Medulla oblongata (tissue), 1 donor: ENCODE results near the gene SLC8B1.
A peak's percentile ranks its signal among the peaks of the same experiment; 100 is the strongest.

ENCODE experiments used
- DNase-seq: peaks from one replicate; pipeline ENCODE4 v3.0.0-alpha.2; 2015; ENCODE audit errors: extremely low spot score

The SLC8B1 gene

GRCh38 chr12:113334786-113335539 is at the start of gene SLC8B1:
Gene SLC8B1 (minus strand): TSS chr12:113335109. CDS start chr12:113332878, 2,231 bp downstream.
- peak; percentile 90 for DNase-seq

DNA sequence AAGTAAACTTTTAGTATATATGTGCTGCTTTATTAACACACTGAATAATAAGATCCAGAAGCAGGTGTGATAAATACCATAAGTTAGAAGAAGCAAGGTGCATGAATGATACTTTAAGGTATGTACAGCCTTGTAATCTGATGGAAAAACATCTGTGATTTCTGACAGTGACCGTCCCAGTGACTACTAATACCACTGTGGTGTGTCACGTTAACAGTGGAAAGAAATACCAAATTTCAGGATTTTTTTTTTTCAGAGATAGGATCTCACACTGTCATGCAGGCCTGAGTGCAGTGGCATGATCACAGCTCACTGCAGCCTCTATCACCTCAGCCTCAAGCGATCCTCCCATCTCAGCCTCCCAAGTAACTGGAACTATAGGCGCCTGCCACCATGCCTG is 47.3 kb upstream of the SLC8B1 start:
- no peak for DNase-seq

DNA sequence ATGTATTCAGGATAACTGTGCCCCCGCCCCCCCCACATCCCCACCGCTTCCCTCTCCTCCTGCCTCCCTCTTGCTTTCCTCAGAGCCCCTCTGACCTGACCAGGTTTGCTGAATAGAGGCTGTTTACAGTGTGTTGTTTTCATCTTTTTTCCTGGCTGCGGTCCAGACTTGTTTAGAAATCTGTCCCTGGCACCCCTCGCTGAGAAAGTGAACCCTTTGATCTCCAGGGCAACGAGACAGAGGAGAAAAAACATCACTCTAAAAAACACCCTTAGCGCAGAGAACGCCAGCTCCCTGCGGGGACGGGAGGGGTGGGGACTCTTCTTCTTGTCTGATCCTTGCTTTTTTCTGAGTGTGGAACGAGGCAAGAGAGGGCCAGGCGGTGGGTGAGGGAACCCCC is 46.3 kb upstream of the SLC8B1 start:
- DNase-seq, result no peak

- no peak for DNase-seq
These were observed 43.4 kb upstream of the SLC8B1 start for GRCh38 chr12:113378291-113378690.

DNA sequence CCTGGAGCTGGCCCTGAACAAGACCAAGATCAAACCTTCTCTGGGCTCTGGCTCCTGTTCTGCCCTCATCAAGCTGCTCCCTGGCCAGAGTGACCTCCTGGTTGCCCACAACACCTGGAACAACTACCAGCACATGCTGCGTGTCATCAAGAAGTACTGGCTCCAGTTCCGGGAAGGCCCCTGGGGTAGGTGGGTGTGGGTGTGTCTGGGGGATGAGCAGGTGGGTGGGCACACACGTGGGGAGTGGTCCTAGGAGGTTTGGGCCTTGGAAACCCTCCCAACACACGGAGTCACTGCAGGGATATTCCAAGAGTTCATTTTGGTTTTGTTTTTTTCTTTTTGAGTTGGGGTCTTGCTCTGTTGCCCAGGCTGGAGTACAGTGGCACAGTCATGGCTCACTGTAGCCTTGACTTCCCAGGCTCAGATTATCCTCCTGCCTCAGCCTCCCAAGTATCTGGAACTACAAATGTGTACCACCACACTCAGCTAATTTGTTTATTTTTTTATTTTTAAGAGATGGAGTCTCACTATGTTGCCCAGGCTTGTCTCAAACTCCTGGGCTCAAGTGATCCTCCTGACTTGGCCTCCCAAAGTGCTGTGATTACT is 40.0 kb upstream of the SLC8B1 start:
- no peak for DNase-seq

DNA sequence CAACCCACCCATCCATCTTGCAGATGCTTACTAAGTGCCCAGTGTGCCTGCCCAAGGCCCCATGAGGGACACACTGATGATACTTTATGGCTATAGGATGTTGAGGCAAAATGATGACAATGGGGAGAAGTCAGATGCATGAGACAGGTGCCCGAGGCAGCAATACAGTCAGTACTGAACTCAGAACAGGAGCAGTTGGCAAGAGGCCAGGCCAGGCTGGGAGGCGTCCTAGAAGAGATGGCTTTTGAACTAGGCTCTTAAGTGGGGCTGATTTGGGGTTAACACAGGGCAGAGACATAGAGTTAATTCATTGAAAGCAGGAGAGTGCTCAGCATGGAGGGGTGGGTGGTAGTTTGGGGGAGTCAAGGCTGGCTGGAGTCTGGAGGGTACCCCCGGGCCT is 39.1 kb upstream of the SLC8B1 start:
- DNase-seq, result no peak

GRCh38 chr12:113373440-113373839 is 38.5 kb upstream of the SLC8B1 start:
- no peak for DNase-seq

- no peak for DNase-seq
These were observed 37.5 kb upstream of the SLC8B1 start for GRCh38 chr12:113372371-113372770.

GRCh38 chr12:113371808-113372207 is 36.9 kb upstream of the SLC8B1 start:
- DNase-seq, result no peak

DNA sequence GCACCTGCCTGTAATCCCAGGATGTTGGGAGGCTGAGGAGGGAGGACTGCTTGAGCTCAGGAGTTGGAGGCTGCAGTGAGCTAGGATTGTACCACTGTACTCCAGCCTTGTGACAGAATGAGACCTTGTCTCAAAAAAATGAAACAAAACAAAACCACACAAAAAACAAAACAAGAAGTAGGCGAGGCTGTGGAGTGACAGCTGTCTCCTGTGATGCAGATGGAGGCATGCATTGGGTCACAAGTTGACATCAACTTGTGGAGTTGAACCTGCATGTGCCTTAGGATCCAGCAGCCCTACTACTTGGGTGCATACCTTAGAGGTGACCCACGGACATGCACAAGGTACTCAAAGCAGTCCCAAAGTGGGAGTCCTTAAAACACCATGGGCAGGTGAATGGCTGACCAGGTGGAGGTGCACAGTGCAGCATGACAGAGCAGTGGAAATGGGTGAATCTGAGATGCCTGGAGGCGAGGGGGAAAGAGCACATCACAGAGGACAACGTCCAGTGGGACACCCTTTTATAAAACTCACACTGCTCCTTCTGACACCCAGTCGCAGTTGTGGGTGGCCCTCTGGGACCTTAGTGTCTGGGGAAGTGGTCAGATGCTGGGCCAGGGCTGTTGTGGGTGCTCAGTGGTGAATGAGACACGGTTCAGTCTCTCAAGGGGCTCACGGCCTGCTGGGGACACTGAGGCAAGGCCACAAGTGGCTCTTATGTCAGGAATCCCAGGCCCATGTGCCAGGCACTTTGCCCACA is 36.2 kb upstream of the SLC8B1 start:
- no peak for DNase-seq

DNA sequence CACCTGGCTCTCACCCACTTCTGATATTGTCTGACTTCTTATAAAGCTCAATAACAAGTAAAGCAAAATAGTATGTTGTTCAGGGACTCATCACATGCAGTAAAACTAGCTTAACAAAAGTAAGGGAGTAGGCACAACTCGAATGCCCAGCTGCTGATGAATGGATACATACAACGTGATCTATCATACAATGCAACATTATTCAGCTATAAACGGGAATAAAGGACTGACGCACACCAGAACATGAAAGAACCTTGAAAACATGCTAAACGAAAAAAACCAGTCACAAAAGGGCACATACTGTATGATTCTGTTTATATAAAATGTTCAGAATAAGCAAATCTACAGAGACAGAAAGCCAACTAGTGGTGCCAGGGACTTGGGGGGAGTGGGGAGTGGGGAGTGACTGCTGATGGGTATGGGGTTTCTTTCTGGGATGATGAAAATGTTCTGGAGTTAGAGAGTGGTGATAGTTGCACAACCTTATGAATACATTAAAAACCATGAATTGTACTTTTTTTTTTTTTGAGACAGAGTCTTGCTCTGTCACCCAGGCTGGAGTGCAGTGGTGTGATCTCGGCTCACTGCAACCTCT is 34.6 kb upstream of the SLC8B1 start:
- DNase-seq, result peak; percentile 68

- no peak for DNase-seq
These were observed 33.4 kb upstream of the SLC8B1 start for GRCh38 chr12:113368331-113368730.

GRCh38 chr12:113366827-113367226 is 31.9 kb upstream of the SLC8B1 start:
- DNase-seq, result no peak

- DNase-seq, result no peak
These were observed 30.9 kb upstream of the SLC8B1 start for GRCh38 chr12:113365639-113366395.

- no peak for DNase-seq
These were observed 29.8 kb upstream of the SLC8B1 start for GRCh38 chr12:113364698-113365097.

DNA sequence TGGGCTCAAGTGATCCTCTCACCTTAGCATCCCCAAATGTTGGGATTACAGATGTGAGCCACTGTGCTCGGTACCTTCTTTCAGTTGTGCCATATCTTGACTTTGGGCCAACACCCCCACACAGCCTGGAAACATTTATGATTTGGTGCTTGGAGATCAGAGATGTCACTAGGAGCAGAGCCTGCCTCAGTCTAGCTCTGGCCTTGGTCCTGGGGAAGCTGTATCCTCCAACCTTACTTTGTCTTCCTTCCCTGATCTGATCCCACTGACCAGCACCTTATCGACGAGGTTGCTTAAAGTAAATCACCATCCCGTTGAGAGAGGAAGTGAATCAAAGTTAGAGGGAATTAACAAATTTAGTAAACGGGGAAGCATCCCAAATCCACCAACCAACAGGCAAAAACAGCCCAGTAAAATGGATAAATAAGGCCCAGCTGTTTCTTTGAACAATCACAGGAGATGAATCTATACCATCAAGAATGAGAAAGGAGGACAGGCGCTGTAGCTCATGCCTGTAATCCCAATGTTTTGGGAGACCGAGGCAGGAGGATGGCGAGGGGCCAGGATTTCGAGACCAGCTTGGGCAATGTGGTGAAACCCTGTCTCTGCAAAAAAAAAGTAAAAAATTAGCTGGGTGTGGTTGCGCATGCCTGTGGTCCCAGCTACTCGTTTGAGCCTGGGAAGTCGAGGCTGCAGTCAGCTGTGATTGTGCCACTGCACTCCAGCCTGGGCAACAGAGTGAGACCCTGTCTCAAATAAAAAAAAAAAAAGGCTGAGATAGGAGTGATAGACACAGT is 26.9 kb upstream of the SLC8B1 start:
- no peak for DNase-seq

DNA sequence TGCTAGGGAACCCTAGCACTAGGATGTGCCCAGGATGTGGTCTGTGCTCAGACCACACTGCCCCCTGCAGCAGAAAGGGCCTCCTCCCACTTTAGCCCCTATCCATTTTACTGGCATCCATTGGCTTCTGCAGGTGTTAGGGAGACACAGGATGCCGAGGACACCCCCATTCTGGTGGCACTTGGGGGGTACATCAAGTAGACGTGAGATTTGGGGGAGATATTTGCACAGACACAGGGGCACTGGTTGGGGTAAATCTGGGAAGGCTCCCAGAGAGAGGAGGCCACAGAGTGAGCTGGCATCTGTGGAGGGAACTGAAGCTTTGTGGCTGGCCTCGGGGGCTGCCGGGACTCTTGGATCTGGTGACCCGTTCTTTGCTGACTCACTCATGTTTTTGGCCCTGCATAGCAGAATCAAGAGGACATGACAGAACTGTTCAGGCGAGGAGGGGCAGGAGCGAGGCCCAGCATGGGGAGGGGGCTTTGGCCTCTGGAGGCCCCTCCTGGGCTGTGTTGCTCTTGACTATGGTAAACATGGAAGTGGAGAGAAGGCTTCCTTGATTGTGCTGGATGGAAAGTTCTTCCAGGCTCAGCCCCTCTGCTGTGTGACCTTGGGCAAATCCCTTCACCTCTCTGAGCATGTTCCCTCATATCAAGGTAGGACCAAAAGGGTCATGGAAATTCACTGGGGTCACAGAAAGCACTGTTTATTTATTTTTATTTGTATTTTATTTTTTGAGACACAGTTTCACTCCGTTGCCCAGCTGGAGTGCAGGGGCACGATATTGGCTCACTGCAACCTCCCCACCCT is 25.2 kb upstream of the SLC8B1 start:
- no peak for DNase-seq

DNA sequence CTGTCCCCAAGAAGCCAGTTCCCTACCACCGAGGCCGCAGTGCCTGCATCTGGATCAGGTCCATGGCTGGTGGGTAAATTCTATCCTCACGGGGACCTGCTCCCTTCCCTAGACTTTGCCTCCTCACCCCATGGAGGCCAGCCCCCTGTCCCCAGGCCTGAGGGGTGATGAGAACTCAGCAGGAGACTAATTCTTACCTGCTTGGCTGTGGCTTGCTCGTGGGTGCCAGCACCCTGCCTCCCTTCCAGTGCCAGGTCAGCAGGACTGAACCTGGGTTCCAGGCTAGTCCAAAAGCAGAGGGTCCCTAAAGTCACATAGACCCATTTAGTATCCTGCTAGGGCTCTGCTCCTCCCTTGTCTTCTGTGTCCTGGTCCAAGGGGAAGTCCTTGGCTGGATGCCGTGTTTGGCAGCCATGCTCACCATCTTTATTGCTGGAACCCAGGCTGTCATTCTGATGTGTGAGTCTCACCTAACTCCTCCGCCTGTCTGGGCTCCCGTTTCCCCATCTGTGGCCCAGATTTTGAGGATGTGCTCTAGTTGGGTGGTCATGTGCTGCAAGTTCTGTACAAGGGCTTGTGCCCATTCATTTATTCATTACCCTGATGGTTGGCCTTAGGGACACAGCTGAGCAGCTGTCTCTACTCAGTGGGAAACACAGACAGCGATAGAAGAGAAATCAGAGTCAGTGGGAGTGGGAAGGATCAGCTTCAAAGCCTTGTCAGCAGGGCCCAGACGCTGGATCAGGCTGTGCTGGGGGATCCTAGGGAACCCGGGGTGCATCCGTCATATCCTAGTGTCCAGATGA is 24.4 kb upstream of the SLC8B1 start:
- DNase-seq, result peak; percentile 77
